GM12801 (cell line): ENCODE measurements around the gene LRRC74B.

Source experiments
- CTCF ChIP-seq: IDR thresholded peaks from one replicate; pipeline ENCODE4 v1.5.1; 2011; ENCODE audit warnings: control low read depth; ENCODE audit not compliant: insufficient read length; ENCODE audit errors: extremely low read depth

Gene LRRC74B

DNA sequence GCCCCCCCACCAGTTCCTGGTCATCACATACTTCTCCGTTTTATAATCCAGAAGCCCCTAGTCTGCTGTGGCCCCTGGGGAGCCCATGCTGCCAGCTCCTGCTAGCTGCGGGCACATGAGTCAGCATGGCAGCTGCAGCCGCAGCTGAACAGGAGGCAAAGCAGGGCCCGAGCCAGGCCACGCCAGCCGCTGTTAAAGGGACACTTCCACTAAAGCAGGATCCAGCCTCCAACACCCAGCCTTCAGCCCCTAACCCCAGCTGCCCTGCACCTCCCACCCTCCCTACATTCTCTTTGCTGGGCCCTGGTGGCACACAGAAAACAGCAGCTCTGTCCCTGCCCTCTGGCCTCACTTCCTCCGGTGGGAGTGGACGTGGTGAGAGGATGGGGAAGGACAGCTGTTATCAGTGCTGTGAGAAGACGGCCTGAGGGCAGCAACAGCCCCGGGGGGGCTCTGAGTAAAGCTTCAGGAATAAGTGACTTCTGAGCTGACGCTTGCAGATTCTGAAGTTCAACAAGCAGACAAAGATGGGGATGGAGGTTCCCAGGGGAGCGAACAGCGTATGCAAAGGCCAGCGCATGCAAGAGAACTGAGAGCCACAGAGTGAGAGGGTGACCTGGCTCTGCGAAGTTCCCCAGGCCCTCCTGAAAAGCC is 688 bp upstream of the LRRC74B start:
- no peak for TF ChIP-seq CTCF

DNA sequence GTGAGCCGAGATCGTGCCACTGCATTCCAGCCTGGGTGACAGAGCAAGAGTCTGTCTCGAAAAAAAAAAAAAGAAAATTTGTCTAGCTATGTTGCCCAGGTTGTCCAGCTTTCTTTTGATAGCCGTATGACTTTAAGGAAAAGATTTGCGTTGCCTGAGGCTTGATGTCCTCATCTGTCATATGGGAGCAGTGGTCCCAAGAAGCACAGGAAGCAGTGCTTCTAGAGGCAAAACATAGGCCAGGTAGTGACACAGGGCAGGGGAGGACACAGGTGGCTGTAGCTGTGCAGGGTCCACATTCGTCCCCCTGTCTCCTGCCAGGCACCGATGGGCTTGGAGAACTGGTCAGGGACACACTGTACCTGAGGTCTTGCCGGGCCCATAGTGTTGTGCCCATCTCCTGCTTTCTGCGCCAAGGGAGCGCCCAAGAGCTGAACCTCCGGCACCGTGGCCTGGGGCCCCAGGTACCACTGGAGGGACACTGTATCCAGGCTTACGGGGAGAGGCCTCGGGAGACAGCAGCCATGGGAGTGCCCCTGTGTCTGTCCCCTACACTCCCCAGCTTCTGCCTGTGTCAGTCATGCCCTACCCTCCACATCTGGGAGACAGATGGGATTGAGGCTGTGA is 1.4 kb downstream of the LRRC74B start:
- no peak for TF ChIP-seq CTCF

DNA sequence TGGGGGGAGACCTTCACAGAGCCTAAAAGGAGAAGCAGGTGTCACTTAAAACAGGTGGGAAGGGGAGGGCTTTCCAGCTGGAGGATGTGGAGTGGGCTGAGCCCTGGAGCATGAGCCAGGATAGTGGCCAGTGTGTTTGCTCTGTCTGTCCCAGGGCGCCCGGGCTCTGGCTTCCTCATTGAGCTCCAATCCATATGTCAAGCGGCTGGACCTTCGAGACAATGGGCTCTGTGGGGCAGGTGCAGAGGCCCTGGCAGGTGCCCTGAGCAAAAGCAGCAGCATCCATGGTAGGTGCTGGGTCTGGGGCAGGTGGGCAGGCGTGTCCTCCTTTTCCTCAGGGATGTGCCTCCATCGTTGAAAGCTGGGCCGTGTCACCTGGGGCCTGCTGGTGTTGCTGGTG is 2.0 kb downstream of the LRRC74B start:
- TF ChIP-seq CTCF, result no peak

DNA sequence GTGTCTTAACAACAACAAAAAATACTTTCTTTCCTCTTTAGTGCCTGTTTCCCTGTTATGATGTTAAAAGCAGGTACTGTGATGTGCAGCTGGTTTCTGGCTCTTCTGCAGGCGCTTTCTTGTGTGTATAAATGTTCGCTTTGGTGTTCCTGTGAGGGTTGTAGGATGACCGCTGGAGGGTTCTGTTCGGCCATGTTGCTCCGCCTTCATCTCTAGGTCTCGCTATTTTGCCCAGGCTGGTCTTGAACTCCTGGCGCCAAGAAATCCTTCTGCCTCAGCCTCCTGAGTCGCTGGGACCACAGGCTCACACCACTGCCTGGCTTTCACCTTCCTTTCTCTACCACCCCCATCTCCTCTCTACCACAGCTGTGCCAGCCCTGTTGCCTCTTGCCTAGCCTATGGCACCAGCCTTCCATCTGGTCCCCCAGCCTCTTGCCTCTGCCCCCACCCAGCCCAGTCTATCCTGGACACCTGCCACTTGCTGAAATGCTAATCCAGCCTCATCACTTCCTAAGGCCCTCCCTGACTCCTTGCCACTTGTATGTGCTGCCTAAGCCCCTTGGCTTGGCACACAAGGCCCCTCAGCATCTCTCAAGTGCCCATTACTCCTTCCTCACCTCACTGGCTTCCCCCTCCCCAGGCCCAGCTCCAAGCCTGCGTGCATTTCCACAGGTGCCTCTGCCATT is 5.5 kb downstream of the LRRC74B start:
- TF ChIP-seq CTCF, result no peak

DNA sequence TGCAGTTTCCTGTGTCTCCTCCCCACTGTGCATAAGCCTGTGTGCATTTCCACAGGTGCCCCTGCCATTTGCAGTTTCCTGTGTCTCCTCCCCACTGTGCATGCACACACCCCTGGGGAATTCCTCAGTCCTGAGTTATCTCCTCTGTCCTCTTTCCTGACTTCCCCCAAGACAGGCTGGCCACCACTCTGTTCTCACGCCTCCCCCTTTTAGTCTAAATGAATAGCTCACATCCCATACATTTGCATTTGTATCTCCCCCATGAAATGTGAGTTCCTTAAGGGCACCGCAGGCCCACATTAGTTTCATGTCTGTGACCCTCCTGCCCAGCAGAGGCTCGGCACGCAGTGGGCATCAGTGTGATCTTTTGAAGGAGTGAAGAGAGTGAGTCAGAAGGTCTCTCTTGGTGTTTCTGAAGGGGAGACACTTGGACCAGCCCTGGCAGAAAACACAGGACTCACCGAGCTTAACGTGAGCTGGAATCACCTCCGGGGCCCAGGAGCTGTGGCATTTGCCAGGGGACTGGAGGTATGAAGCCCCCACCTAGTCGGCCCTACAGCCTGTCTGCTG is 6.2 kb downstream of the LRRC74B start:
- no peak for TF ChIP-seq CTCF

DNA sequence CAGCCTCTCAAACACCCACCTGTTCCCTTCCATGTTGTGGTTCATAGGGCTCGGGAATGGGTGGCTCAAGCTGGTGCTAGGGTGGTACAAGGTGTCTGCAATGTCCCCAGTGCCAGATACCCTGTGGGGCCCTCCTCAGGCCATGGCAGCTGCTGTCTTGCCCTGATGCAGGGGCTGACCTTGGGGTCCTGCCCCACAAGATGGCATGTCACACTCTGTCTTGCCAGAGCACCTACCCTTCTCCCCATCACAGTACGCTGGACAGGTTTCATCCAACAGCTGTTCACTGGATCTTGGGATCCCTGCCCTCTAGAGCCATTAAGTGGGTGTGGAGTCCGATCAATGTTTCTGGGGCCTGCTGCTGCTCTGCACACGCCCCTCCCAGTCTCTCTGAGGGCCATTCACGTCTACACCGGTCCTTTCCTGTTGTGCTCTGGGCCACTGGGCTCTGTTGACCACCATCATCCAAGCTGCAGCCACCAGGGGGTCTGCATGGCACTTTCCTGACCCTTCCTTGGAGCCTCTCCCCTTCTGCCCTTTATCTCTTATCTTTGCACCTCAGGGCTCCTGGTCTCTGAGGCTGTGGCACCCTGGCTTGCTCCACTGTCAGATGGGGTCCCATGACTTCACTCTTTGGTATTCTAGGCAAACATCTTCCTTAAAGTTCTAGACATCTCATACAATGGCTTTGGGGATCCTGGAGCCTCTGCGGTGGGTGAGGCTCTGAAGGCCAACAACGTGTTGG is 7.1 kb downstream of the LRRC74B start:
- no peak for TF ChIP-seq CTCF
